Regular cardiac myocyte (primary cell): ENCODE measurements around the gene GNG8. TPM values are rescaled to one million over a fixed set of nuclear protein-coding genes. Genes with fewer than 3 reads are reported as not detected.

ENCODE experiments used
- total RNA-seq: library from RNA; depleted of rRNA; stranded (reverse); fragments of >200 nt; gene quantifications from 2 replicates; pipeline ENCODE4 v1.2.3, GENCODE V29; 2014

The GNG8 gene
- total RNA-seq = not detected in 2 replicates

DNA sequence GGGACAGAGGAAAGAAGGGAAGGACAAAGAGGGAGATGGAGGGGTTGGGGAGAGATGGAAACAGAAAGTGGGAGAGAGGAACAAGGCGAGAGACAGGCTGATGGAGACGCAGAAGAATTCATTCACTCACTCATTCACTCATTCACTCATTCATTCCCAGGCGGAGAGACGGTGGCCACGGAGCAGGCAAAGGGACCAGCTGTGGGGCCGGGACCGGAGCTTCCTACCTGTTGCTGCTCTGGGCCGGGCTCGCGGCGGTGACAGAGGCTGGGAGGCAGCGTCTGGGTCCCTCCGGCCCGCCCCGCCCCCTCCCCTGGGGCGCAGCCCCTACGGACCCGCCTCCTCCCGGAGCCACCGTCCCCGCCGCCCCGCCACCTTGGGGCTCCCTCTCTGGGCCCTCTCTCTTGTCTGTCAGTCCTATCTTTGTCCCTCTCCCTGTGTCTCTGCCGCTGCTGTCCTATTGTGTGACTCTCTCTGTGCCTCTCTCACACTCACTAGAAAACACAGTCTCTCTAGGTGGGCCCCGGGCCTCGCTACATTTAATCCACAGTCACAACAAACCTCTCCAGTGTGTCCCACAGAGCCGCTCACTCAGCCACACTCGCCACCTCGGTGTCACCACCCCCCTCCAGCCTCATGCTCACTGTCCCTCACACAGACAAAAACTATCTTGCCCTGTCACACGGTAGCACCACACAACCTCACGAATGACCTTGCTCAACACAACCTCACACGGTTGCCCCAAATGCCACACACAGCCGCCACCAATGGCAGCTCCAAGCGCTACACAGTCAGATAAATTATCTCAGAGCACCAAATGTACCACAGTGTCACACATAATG, at the start of gene GNG8:
TSS of gene GNG8 (minus strand) at position 283 of the 842 bp plus-strand sequence. CDS start 1,520 bp downstream, outside the sequence.

DNA sequence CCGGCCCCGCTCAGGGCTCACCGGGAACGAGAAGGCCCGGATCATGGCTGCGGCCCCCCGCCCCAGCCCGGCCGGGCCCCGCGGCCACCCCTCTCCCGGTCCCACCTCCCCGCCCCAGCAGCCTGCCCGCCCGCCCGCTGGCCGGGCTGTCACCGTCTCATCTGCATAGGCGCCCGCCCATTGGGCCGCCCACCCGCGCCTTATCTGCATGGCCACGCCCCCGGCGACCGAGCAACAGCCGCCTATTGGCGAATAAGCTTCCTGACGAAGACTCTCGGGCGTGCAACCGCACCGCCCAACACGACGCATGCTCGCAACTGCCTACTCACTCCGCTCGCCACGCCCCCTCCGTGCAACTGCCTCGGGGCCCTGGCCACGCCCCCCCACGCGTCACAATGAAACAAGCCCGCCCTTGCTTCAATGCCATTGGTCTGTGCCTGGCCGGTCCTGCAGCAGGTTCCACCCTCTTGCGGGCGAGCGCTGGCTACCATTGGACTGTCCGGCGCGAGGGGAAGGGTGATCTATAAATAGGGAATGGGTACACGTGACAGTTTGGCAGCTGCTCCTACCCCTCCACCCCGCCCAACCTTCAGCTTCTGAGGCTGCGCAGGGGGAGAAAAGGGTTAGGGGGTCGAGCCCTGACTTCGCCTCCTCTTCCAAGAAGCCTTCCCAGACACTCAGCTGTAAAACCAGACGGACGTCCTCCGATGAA, 25.2 kb upstream of the GNG8 start, which contains the start of gene DACT3:
TSS of gene DACT3 (minus strand) at position 163 of the 712 bp plus-strand sequence. CDS start at position 45, 118 bp downstream.

GRCh38 chr19:46624958-46625661, 10.9 kb downstream of the GNG8 start, which contains the start of gene PTGIR:
Gene PTGIR (minus strand): TSS chr19:46625089. CDS start chr19:46624225, 864 bp downstream.

DNA sequence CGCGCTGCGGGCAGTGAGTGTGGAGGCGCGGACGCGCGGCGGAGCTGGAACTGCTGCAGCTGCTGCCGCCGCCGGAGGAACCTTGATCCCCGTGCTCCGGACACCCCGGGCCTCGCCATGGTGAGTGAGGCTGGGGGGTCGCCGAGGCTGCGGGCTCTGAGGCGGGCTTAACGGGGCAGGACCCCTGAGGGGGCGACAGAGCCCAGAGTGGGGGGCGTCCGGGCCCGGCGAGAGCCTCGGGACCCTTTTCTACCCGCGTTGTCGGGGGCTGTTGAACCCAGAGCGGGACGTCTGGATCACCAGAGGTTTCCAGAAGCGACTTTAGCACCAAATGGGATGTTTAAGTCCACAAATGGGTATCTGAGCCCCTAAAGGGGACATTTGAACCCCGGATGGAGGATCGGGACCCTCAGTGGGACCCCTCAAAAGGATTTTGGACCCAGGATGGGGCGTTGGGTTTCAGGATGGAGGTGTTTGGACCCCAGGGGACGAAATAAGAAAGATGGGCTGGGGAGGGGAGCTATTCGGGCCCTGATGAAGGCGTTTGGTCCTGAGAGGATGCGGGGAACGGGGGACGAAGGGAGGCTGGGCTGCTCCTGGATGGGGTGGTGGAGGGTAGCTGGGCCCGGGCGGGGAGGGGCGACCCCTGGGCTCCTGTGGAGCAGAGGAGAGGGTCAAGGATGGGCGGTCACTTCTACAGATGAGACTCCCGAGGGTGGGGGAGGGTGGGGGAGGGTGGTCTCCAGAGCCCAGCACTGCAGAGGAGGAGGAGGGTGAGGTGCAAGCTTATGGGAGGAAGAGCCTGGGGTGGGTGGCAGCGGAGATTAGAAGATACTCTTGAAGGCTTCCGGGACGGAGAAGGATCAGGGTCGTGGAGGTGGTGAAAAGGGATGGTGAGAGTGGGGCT, 34.4 kb downstream of the GNG8 start, which contains the start of gene CALM3:
TSS of gene CALM3 (plus strand) at position 13 of the 907 bp plus-strand sequence. CDS start at position 118, 105 bp downstream.

Other genes starting within 250 kb of the GNG8 start
- 12.8 and 21.1 TPM in 2 replicates for gene CCDC8, start 222.6 kb downstream of the GNG8 start, total RNA-seq
- 0.19 and 0.28 TPM in 2 replicates for gene PNMA8C, start 207.3 kb downstream of the GNG8 start, total RNA-seq
- 0.77 and 2.8 TPM in 2 replicates for gene PNMA8A, start 164.6 kb downstream of the GNG8 start, total RNA-seq
- 0.19 and 1.4 TPM in 2 replicates for gene PNMA8B, start 140.3 kb downstream of the GNG8 start, total RNA-seq
- 179 and 296 TPM in 2 replicates for gene CALM3, start 34.9 kb downstream of the GNG8 start, total RNA-seq
- gene PTGIR, start 11.1 kb downstream of the GNG8 start, total RNA-seq = 7.5 and 16.3 TPM in 2 replicates
- gene DACT3, start 25.0 kb upstream of the GNG8 start, total RNA-seq = 2.9 and 5.9 TPM in 2 replicates
- 11.3 and 18.8 TPM in 2 replicates for gene PRKD2, start 80.9 kb upstream of the GNG8 start, total RNA-seq
- 19.7 and 22.6 TPM in 2 replicates for gene FKRP, start 109.9 kb upstream of the GNG8 start, total RNA-seq
- 37.8 and 51.4 TPM in 2 replicates for gene STRN4, start 110.2 kb upstream of the GNG8 start, total RNA-seq
- 76.4 and 167 TPM in 2 replicates for gene SLC1A5, start 152.4 kb upstream of the GNG8 start, total RNA-seq
- 152 and 174 TPM in 2 replicates for gene AP2S1, start 214.6 kb upstream of the GNG8 start, total RNA-seq
- 42.6 and 49.3 TPM in 2 replicates for gene ARHGAP35, start 224.8 kb upstream of the GNG8 start, total RNA-seq